GM23338 (cell line): ENCODE data around the gene PSG2.
"Not testable (repeated sequence)": the region's sequence is repeated elsewhere in the genome, so short reads cannot be mapped to it uniquely, and the experiment has no call there.

Source experiments
- CREB1 ChIP-seq: fragments of 250-450 bp; sonication (Bioruptor Pico); IDR thresholded peaks from 2 replicates; pipeline ENCODE4 v1.5.0; 2020; ENCODE audit warnings: low read depth, mild to moderate bottlenecking, moderate library complexity
- CTCF ChIP-seq, 2 experiments: fragments of 200-600 bp in 1 of 2; sonication (generic) in 1 of 2; conservative IDR thresholded peaks; 2 replicates each; pipeline versions ENCODE4 v1.5.1 to v1.6.1; 2016 to 2017; ENCODE audit warnings: antibody characterized with exemption in 2 of 2, low read depth in 2 of 2, mild to moderate bottlenecking in 2 of 2, moderate library complexity in 1 of 2
- ETS1 ChIP-seq: IDR thresholded peaks from 2 replicates; pipeline ENCODE4 v1.6.1; 2016; ENCODE audit warnings: antibody characterized with exemption
- EZH2 ChIP-seq: fragments of 200-600 bp; sonication (generic); IDR thresholded peaks from one replicate; pipeline ENCODE4 v1.8.0; 2017; ENCODE audit warnings: antibody characterized with exemption, mild to moderate bottlenecking, low read depth; ENCODE audit not compliant: unreplicated experiment
- EZH2phosphoT487 ChIP-seq: fragments of 200-600 bp; sonication (generic); IDR thresholded peaks from one replicate; pipeline ENCODE4 v1.8.1; 2018; ENCODE audit warnings: antibody characterized with exemption; ENCODE audit not compliant: unreplicated experiment
- JUNB ChIP-seq: IDR thresholded peaks from one replicate; pipeline ENCODE4 v1.6.1; 2016; ENCODE audit warnings: antibody characterized with exemption; ENCODE audit not compliant: unreplicated experiment
- NANOG ChIP-seq: IDR thresholded peaks from 2 replicates; pipeline ENCODE4 v1.6.1; 2016; ENCODE audit warnings: antibody characterized with exemption, borderline replicate concordance
- POLR2AphosphoS5 ChIP-seq: IDR thresholded peaks from 2 replicates; pipeline ENCODE4 v1.6.1; 2016; ENCODE audit warnings: antibody characterized with exemption, low read depth
- REST ChIP-seq: IDR thresholded peaks from one replicate; pipeline ENCODE4 v1.6.1; 2018; ENCODE audit warnings: antibody characterized with exemption; ENCODE audit not compliant: unreplicated experiment
- ZNF114 ChIP-seq: fragments of 250-450 bp; sonication (Bioruptor Pico); IDR thresholded peaks from 2 replicates; pipeline ENCODE4 v1.5.0; 2020; ENCODE audit warnings: mild to moderate bottlenecking, moderate library complexity

- not testable (repeated sequence) for TF ChIP-seq CTCF (conservative IDR thresholded peaks at IDR 0.05; ENCODE audit: low read depth in 2 of 2); REST; EZH2phosphoT487; ETS1; EZH2; JUNB; NANOG; ZNF114; CREB1 (CRISPR knock-in tag); POLR2AphosphoS5
Measured at GRCh38 chr19:43058440-43058839, 24.1 kb downstream of the PSG2 start.
